HEK293 (cell line): Measurements from ENCODE around the gene EFCAB9.
A peak's percentile ranks its signal among the peaks of the same experiment; 100 is the strongest.

Experiments
- GLI4 ChIP-seq: fragments of 450-650 bp; formaldehyde crosslinking; IDR thresholded peaks from 2 replicates; pipeline ENCODE4 v1.5.1; 2016; ENCODE audit warnings: missing biosample characterization, missing genetic modification characterization
- GLIS1 ChIP-seq: fragments of 450-650 bp; formaldehyde crosslinking; IDR thresholded peaks from 2 replicates; pipeline ENCODE4 v1.5.1; 2016; ENCODE audit warnings: missing biosample characterization, missing genetic modification characterization
- INSM2 ChIP-seq: fragments of 450-650 bp; formaldehyde crosslinking; IDR thresholded peaks from 2 replicates; pipeline ENCODE4 v1.5.1; 2016; ENCODE audit warnings: missing biosample characterization, missing genetic modification characterization
- PRDM10 ChIP-seq: fragments of 450-650 bp; formaldehyde crosslinking; IDR thresholded peaks from 2 replicates; pipeline ENCODE4 v1.5.1; 2016; ENCODE audit warnings: missing biosample characterization, missing genetic modification characterization
- SETDB1 ChIP-seq: IDR thresholded peaks from one replicate; pipeline ENCODE4 v1.6.1; 2017; ENCODE audit warnings: mild to moderate bottlenecking, low read length, moderate library complexity, mixed read lengths; ENCODE audit not compliant: insufficient read length
- YY1 ChIP-seq: fragments of 450-650 bp; formaldehyde crosslinking; IDR thresholded peaks from 2 replicates; pipeline ENCODE4 v1.5.1; 2018; ENCODE audit warnings: missing biosample characterization, missing genetic modification characterization
- ZBTB1 ChIP-seq: fragments of 450-650 bp; formaldehyde crosslinking; IDR thresholded peaks from 2 replicates; pipeline ENCODE4 v1.5.1; 2016; ENCODE audit warnings: missing biosample characterization, missing genetic modification characterization
- ZIC2 ChIP-seq: fragments of 450-650 bp; formaldehyde crosslinking; IDR thresholded peaks from 2 replicates; pipeline ENCODE4 v1.5.1; 2016; ENCODE audit warnings: missing biosample characterization, missing genetic modification characterization
- ZNF132 ChIP-seq: fragments of 450-650 bp; formaldehyde crosslinking; IDR thresholded peaks from 2 replicates; pipeline ENCODE4 v1.5.1; 2017; ENCODE audit warnings: missing biosample characterization, missing genetic modification characterization, borderline replicate concordance
- ZNF133 ChIP-seq: fragments of 450-650 bp; formaldehyde crosslinking; IDR thresholded peaks from 2 replicates; pipeline ENCODE4 v1.5.1; 2016; ENCODE audit warnings: missing biosample characterization, missing genetic modification characterization
- ZNF140 ChIP-seq: fragments of 450-650 bp; formaldehyde crosslinking; IDR thresholded peaks from 2 replicates; pipeline ENCODE4 v1.5.1; 2016; ENCODE audit warnings: missing biosample characterization, missing genetic modification characterization
- ZNF16 ChIP-seq: fragments of 450-650 bp; formaldehyde crosslinking; IDR thresholded peaks from 2 replicates; pipeline ENCODE4 v1.5.1; 2016; ENCODE audit warnings: low read depth, missing biosample characterization, missing genetic modification characterization
- ZNF174 ChIP-seq: fragments of 450-650 bp; formaldehyde crosslinking; IDR thresholded peaks from 2 replicates; pipeline ENCODE4 v1.5.0; 2017; ENCODE audit warnings: missing biosample characterization, mild to moderate bottlenecking, missing genetic modification characterization
- ZNF184 ChIP-seq: fragments of 450-650 bp; IDR thresholded peaks from 2 replicates; pipeline ENCODE4 v1.5.1; 2018; ENCODE audit warnings: missing biosample characterization, mild to moderate bottlenecking, missing genetic modification characterization
- ZNF211 ChIP-seq: fragments of 450-650 bp; formaldehyde crosslinking; IDR thresholded peaks from 2 replicates; pipeline ENCODE4 v1.5.1; 2016; ENCODE audit warnings: low read depth, missing biosample characterization, missing genetic modification characterization
- ZNF221 ChIP-seq: fragments of 450-650 bp; formaldehyde crosslinking; IDR thresholded peaks from 2 replicates; pipeline ENCODE4 v1.5.1; 2017; ENCODE audit warnings: missing biosample characterization, missing genetic modification characterization, borderline replicate concordance
- ZNF24 ChIP-seq: fragments of 450-650 bp; formaldehyde crosslinking; IDR thresholded peaks from 2 replicates; pipeline ENCODE4 v1.5.1; 2016; ENCODE audit warnings: missing biosample characterization, missing genetic modification characterization
- ZNF311 ChIP-seq: fragments of 450-650 bp; formaldehyde crosslinking; IDR thresholded peaks from 2 replicates; pipeline ENCODE4 v1.5.1; 2017; ENCODE audit warnings: missing biosample characterization, missing genetic modification characterization, borderline replicate concordance
- ZNF416 ChIP-seq: fragments of 450-650 bp; formaldehyde crosslinking; IDR thresholded peaks from 2 replicates; pipeline ENCODE4 v1.5.1; 2016; ENCODE audit warnings: missing biosample characterization, missing genetic modification characterization
- ZNF423 ChIP-seq: fragments of 450-650 bp; formaldehyde crosslinking; IDR thresholded peaks from 2 replicates; pipeline ENCODE4 v1.5.1; 2016; ENCODE audit warnings: missing biosample characterization, missing genetic modification characterization
- ZNF558 ChIP-seq: fragments of 450-650 bp; formaldehyde crosslinking; IDR thresholded peaks from 2 replicates; pipeline ENCODE4 v1.5.1; 2016; ENCODE audit warnings: missing biosample characterization, missing genetic modification characterization
- ZNF585B ChIP-seq: fragments of 450-650 bp; formaldehyde crosslinking; IDR thresholded peaks from 2 replicates; pipeline ENCODE4 v1.5.1; 2016; ENCODE audit warnings: missing biosample characterization, missing genetic modification characterization
- ZNF626 ChIP-seq: fragments of 450-650 bp; sonication (Bioruptor Pico); formaldehyde crosslinking; IDR thresholded peaks from 2 replicates; pipeline ENCODE4 v1.5.1; 2018; ENCODE audit warnings: missing biosample characterization, missing genetic modification characterization, inconsistent platforms
- ZNF658 ChIP-seq: fragments of 450-650 bp; formaldehyde crosslinking; IDR thresholded peaks from 2 replicates; pipeline ENCODE4; 2016; ENCODE audit warnings: missing biosample characterization, missing genetic modification characterization
- ZSCAN23 ChIP-seq: fragments of 450-650 bp; formaldehyde crosslinking; IDR thresholded peaks from 2 replicates; pipeline ENCODE4 v1.5.1; 2016; ENCODE audit warnings: missing biosample characterization, missing genetic modification characterization
- ZXDB ChIP-seq: fragments of 450-650 bp; formaldehyde crosslinking; IDR thresholded peaks from 2 replicates; pipeline ENCODE4 v1.5.1; 2016; ENCODE audit warnings: missing biosample characterization, missing genetic modification characterization
- TF ChIP-seq, protein P1 (sequence below): fragments of 450-650 bp; formaldehyde crosslinking; IDR thresholded peaks from 2 replicates; pipeline ENCODE4 v1.5.1; 2017; ENCODE audit warnings: missing biosample characterization, missing genetic modification characterization
- TF ChIP-seq, protein P2 (sequence below): fragments of 450-650 bp; formaldehyde crosslinking; IDR thresholded peaks from 2 replicates; pipeline ENCODE4 v1.5.1; 2016; ENCODE audit warnings: missing biosample characterization, missing genetic modification characterization, borderline replicate concordance

EFCAB9 gene

DNA sequence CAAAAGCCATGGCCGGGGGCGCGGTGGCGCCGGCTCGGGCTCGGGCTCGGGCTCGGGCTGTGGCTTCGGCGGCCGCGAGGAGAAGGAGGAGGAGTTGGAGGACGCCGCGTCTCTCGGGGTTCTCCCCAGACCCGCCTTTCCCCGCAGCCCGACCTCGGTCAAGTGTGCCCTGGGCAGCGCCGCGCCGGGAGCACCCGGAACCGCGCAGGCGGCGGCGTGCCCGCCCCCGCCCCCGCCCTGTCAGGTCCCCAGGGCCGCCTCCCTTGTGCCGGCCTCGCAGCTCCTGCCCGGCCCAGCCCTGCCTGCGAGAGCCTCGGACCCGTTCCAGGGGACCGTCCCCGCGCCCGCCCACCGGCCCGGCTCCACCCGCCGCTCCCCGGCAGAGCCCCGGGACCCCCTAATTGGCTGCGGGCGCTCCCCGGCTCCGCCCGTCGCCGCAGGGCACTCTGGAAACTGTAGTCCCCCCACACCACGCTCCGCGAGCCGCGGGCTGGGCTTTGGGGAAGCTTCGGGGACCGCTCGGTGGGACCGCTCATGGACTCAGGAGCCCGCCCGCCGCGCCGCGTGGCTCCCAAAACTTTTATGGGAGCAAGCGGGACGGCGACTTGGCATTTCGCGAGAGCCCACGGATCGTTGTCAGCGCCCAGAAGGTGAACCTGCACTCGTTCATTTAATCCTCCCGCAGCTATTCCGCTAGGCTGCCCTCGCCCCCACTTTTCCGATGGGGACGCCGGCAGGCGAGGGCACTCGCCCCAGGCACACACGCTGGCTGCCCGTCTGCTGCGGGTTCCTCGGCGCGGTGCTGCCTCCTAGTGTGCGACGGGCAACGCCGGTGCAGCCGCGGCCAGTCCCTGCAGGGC lies 5.7 kb upstream of the EFCAB9 start, which contains the start of gene STK10 (continued):
- peak; percentile 41; the same call in 1 of the 2 replicates for TF ChIP-seq INSM2 (tag by site-specific recombination)
- TF ChIP-seq ZNF311 (tag by site-specific recombination): no peak
- peak; percentile 61; the same call in 1 of the 2 replicates for TF ChIP-seq ZSCAN23 (tag by site-specific recombination)
- TF ChIP-seq ZNF16 (tag by site-specific recombination): no peak
- TF ChIP-seq YY1 (tag by site-specific recombination): peak; percentile 6
- TF ChIP-seq, protein P1, sequence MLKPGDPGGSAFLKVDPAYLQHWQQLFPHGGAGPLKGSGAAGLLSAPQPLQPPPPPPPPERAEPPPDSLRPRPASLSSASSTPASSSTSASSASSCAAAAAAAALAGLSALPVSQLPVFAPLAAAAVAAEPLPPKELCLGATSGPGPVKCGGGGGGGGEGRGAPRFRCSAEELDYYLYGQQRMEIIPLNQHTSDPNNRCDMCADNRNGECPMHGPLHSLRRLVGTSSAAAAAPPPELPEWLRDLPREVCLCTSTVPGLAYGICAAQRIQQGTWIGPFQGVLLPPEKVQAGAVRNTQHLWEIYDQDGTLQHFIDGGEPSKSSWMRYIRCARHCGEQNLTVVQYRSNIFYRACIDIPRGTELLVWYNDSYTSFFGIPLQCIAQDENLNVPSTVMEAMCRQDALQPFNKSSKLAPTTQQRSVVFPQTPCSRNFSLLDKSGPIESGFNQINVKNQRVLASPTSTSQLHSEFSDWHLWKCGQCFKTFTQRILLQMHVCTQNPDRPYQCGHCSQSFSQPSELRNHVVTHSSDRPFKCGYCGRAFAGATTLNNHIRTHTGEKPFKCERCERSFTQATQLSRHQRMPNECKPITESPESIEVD (tag by site-specific recombination): no peak
- TF ChIP-seq GLIS1: peak; percentile 51; the same call in 1 of the 2 replicates
- no peak for TF ChIP-seq ZNF184
- TF ChIP-seq, protein P2, sequence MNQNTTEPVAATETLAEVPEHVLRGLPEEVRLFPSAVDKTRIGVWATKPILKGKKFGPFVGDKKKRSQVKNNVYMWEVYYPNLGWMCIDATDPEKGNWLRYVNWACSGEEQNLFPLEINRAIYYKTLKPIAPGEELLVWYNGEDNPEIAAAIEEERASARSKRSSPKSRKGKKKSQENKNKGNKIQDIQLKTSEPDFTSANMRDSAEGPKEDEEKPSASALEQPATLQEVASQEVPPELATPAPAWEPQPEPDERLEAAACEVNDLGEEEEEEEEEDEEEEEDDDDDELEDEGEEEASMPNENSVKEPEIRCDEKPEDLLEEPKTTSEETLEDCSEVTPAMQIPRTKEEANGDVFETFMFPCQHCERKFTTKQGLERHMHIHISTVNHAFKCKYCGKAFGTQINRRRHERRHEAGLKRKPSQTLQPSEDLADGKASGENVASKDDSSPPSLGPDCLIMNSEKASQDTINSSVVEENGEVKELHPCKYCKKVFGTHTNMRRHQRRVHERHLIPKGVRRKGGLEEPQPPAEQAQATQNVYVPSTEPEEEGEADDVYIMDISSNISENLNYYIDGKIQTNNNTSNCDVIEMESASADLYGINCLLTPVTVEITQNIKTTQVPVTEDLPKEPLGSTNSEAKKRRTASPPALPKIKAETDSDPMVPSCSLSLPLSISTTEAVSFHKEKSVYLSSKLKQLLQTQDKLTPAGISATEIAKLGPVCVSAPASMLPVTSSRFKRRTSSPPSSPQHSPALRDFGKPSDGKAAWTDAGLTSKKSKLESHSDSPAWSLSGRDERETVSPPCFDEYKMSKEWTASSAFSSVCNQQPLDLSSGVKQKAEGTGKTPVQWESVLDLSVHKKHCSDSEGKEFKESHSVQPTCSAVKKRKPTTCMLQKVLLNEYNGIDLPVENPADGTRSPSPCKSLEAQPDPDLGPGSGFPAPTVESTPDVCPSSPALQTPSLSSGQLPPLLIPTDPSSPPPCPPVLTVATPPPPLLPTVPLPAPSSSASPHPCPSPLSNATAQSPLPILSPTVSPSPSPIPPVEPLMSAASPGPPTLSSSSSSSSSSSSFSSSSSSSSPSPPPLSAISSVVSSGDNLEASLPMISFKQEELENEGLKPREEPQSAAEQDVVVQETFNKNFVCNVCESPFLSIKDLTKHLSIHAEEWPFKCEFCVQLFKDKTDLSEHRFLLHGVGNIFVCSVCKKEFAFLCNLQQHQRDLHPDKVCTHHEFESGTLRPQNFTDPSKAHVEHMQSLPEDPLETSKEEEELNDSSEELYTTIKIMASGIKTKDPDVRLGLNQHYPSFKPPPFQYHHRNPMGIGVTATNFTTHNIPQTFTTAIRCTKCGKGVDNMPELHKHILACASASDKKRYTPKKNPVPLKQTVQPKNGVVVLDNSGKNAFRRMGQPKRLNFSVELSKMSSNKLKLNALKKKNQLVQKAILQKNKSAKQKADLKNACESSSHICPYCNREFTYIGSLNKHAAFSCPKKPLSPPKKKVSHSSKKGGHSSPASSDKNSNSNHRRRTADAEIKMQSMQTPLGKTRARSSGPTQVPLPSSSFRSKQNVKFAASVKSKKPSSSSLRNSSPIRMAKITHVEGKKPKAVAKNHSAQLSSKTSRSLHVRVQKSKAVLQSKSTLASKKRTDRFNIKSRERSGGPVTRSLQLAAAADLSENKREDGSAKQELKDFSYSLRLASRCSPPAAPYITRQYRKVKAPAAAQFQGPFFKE (tag by site-specific recombination): no peak
- TF ChIP-seq ZNF133: no peak
- no peak for TF ChIP-seq SETDB1
- TF ChIP-seq ZBTB1 (tag by site-specific recombination): no peak
- TF ChIP-seq ZNF626 (tag by site-specific recombination): no peak
- peak; percentile 79 for TF ChIP-seq ZNF24 (tag by site-specific recombination)
- TF ChIP-seq ZNF221 (tag by site-specific recombination): no peak
- no peak for TF ChIP-seq ZNF140 (tag by site-specific recombination)
- no peak for TF ChIP-seq ZNF132
- no peak for TF ChIP-seq ZNF174 (tag by site-specific recombination)
- TF ChIP-seq GLI4 (tag by site-specific recombination): no peak
- TF ChIP-seq ZNF211: no peak
- no peak for TF ChIP-seq ZNF658 (tag by site-specific recombination)
- peak; percentile 76 for TF ChIP-seq ZNF423
- TF ChIP-seq ZNF416 (tag by site-specific recombination): no peak
- no peak for TF ChIP-seq ZNF585B (tag by site-specific recombination)
- TF ChIP-seq PRDM10 (tag by site-specific recombination): peak; percentile 93
- TF ChIP-seq ZNF558 (tag by site-specific recombination): no peak
- peak; percentile 97 for TF ChIP-seq ZXDB
- TF ChIP-seq ZIC2: peak; percentile 92
